GM12878 (cell line): Measurements from ENCODE around the gene TCP11L2. TPM values are rescaled to one million over a fixed set of nuclear protein-coding genes. Genes with fewer than 3 reads are reported as not detected.

Experiments used
- ATAC-seq: fragments of 200-7000 bp; cut with Tn5 transposase; 3 replicates; pipeline ENCODE4 v1.9.1; 2020; ENCODE audit warnings: mild to moderate bottlenecking, moderate library complexity
- BruUV-seq: library from RNA; stranded (reverse); fragments of 400-500 nt; replicated peaks from 2 replicates; lab custom pipeline; 2021; lab: Mats Ljungman, UMichigan
- CTCF ChIA-PET: fragments of 300-600 bp; sonication (Branson Sonifier 250); formaldehyde crosslinking; extraction: SDS; loops from one replicate; lab custom pipeline; 2021; ENCODE audit warnings: inconsistent platforms; lab: Yijun Ruan, JAX
- POLR2A ChIA-PET: fragments of 350-600 bp; formaldehyde crosslinking; extraction: SDS; loops from one replicate; lab custom pipeline; 2021; ENCODE audit warnings: inconsistent platforms; lab: Charles Lee
- RAD21 ChIA-PET: fragments of 300-600 bp; sonication (Branson Sonifier 250); formaldehyde crosslinking; loops from one replicate; lab custom pipeline; 2023; ENCODE audit warnings: antibody characterized with exemption; ENCODE audit not compliant: unreplicated experiment; lab: Charles Lee
- SMC1A ChIA-PET: fragments of 300-600 bp; sonication (Branson Sonifier 250); formaldehyde crosslinking; loops from one replicate; lab custom pipeline; 2023; ENCODE audit not compliant: unreplicated experiment, uncharacterized antibody; lab: Charles Lee
- DNase-seq: peaks from one replicate; pipeline ENCODE4 v3.0.0-alpha.2; 2011; ENCODE audit warnings: low read depth, low spot score
- FAIRE-seq: peaks from 3 replicates; lab custom pipeline; 2011; peaks lifted over from hg19 to GRCh38; lab: Jason Lieb, UNC
- H2AFZ ChIP-seq: 2 replicates; pipeline ENCODE4 v1.6.0; 2011; ENCODE audit warnings: low read depth, low read length, control low read depth; ENCODE audit not compliant: control insufficient read depth
- H3K27ac ChIP-seq: 2 replicates; pipeline ENCODE4 v1.5.1; 2011; ENCODE audit warnings: control low read depth; ENCODE audit not compliant: control insufficient read depth, insufficient read depth
- H3K27me3 ChIP-seq, 2 experiments: replicated peaks in 1 of 2; 2 replicates each; pipeline versions ENCODE4 v1.6.0 to v1.6.1; 2011; ENCODE audit warnings: low read length in 1 of 2; ENCODE audit not compliant: control insufficient read depth in 2 of 2, insufficient read depth in 2 of 2
- H3K36me3 ChIP-seq, 2 experiments: 2 replicates each; pipeline ENCODE4 v1.5.1; 2011; ENCODE audit warnings: low read length in 1 of 2; ENCODE audit not compliant: control insufficient read depth in 2 of 2, insufficient read depth in 2 of 2
- H3K4me1 ChIP-seq: 2 replicates; pipeline ENCODE4 v1.6.1; 2011; ENCODE audit warnings: mild to moderate bottlenecking, low read length, moderate library complexity, mixed read lengths; ENCODE audit not compliant: control insufficient read depth, insufficient read depth
- H3K4me2 ChIP-seq: 2 replicates; pipeline ENCODE4 v1.6.0; 2011; ENCODE audit warnings: control low read depth; ENCODE audit not compliant: control insufficient read depth, insufficient read depth
- H3K4me3 ChIP-seq: fragments of 200-600 bp; sonication (generic); 2 replicates; pipeline ENCODE4 v1.5.1; 2016
- H3K79me2 ChIP-seq: 2 replicates; pipeline ENCODE4 v1.6.0; 2011; ENCODE audit warnings: low read length; ENCODE audit not compliant: control insufficient read depth, insufficient read depth
- H3K9ac ChIP-seq: 2 replicates; pipeline ENCODE4 v1.8.0; 2011; ENCODE audit warnings: low read length, control low read depth, mixed read lengths; ENCODE audit not compliant: control insufficient read depth, insufficient read depth
- H3K9me3 ChIP-seq: replicated peaks from 3 replicates; pipeline ENCODE4 v1.5.1; 2011; ENCODE audit warnings: mild to moderate bottlenecking, low read length; ENCODE audit not compliant: control insufficient read depth, insufficient read depth
- H4K20me1 ChIP-seq: 2 replicates; pipeline ENCODE4 v1.6.0; 2011; ENCODE audit not compliant: control insufficient read depth, insufficient read depth
- BRCA1 ChIP-seq: IDR thresholded peaks from 2 replicates; pipeline ENCODE4 v1.6.1; 2011; ENCODE audit warnings: low read depth, low read length, improper control_type of control experiment
- EGR1 ChIP-seq, 2 experiments: IDR thresholded peaks; 1 replicate in 1 of 2; 2 replicates in 1 of 2; pipeline ENCODE4 v1.6.1; 2011 to 2012; ENCODE audit warnings: low read depth in 2 of 2, low read length in 2 of 2, borderline replicate concordance in 1 of 2, mild to moderate bottlenecking in 1 of 2, moderate library complexity in 1 of 2
- ETV6 ChIP-seq, 2 experiments: fragments of 450-650 bp in 1 of 2; IDR thresholded peaks in 1 of 2; conservative IDR thresholded peaks in 1 of 2; 2 replicates each; pipeline ENCODE4 v1.6.1; 2014; ENCODE audit warnings: antibody characterized with exemption in 1 of 2, borderline replicate concordance in 1 of 2, low read depth in 1 of 2, mild to moderate bottlenecking in 1 of 2, moderate library complexity in 1 of 2
- KLF5 ChIP-seq: fragments of 450-650 bp; IDR thresholded peaks from 2 replicates; pipeline ENCODE4 v1.6.1; 2014; ENCODE audit warnings: mild to moderate bottlenecking; ENCODE audit not compliant: partially characterized antibody
- MTA3 ChIP-seq: IDR thresholded peaks from 2 replicates; pipeline ENCODE4 v1.6.1; 2012; ENCODE audit warnings: low read length, inconsistent platforms, borderline replicate concordance
- MYB ChIP-seq: fragments of 150-350 bp; IDR thresholded peaks from 2 replicates; pipeline ENCODE4 v1.6.1; 2014; ENCODE audit warnings: mild to moderate bottlenecking, low read depth, low read length, borderline replicate concordance
- MYC ChIP-seq: IDR thresholded peaks from 2 replicates; pipeline ENCODE4 v1.6.1; 2011; ENCODE audit warnings: mild to moderate bottlenecking, low read length, moderate library complexity, inconsistent platforms; ENCODE audit not compliant: insufficient read depth, insufficient replicate concordance, insufficient read length, severe bottlenecking
- NFYA ChIP-seq: IDR thresholded peaks from 2 replicates; pipeline ENCODE4 v1.6.1; 2011; ENCODE audit warnings: low read depth, mild to moderate bottlenecking, low read length, improper control_type of control experiment, borderline replicate concordance
- NR2C1 ChIP-seq: fragments of 450-650 bp; IDR thresholded peaks from 2 replicates; pipeline ENCODE4 v1.6.1; 2017; ENCODE audit warnings: antibody characterized with exemption, mild to moderate bottlenecking, moderate library complexity
- RB1 ChIP-seq: fragments of 450-650 bp; formaldehyde crosslinking; IDR thresholded peaks from 2 replicates; pipeline ENCODE4 v1.6.1; 2017; ENCODE audit warnings: mild to moderate bottlenecking, borderline replicate concordance
- RFX5 ChIP-seq: IDR thresholded peaks from 2 replicates; pipeline ENCODE4 v1.6.1; 2011; ENCODE audit warnings: low read depth, low read length, improper control_type of control experiment
- SIN3A ChIP-seq: IDR thresholded peaks from 2 replicates; pipeline ENCODE4 v1.6.1; 2012; ENCODE audit warnings: low read depth, low read length, improper control_type of control experiment
- SMAD5 ChIP-seq: IDR thresholded peaks from 2 replicates; pipeline ENCODE4 v1.6.1; 2016; ENCODE audit warnings: antibody characterized with exemption, low read depth
- SP1 ChIP-seq: IDR thresholded peaks from one replicate; pipeline ENCODE4 v1.6.1; 2011; ENCODE audit warnings: low read depth, low read length
- ZNF24 ChIP-seq: fragments of 450-650 bp; IDR thresholded peaks from 2 replicates; pipeline ENCODE4 v1.6.1; 2017; ENCODE audit warnings: antibody characterized with exemption, mild to moderate bottlenecking
- ZNF274 ChIP-seq: IDR thresholded peaks from one replicate; pipeline ENCODE4 v1.8.0; 2011; ENCODE audit not compliant: insufficient read length, insufficient read depth
- WGBS: methylation state at CpG from one replicate; pipeline ENCODE4 v1.1.6; 2016; ENCODE audit warnings: low lambda C conversion rate; ENCODE audit not compliant: insufficient replicate concordance, insufficient coverage; ENCODE audit errors: missing lambda C conversion rate; 5-methylcytosine and 5-hydroxymethylcytosine counted together
- in situ Hi-C: fragments of 300-500 bp; cut with MboI; formaldehyde crosslinking; loops from 9 replicates; pipeline ENCODE4 v1.14.3; 2018; ENCODE audit warnings: mixed read lengths
- intact Hi-C: fragments of 100-400 bp; cut with micrococcal nuclease; formaldehyde crosslinking; loops from one replicate; pipeline ENCODE4 v1.14.2; 2022; ENCODE audit not compliant: unreplicated experiment
- polyA plus RNA-seq, 11 experiments: library from polyadenylated mRNA; depleted of rRNA in 4 of 11; unstranded in 6 of 11; stranded (reverse) in 5 of 11; fragments of >200 nt; fragmentation: Nextera tagmentation in 4 of 11; fragmentation: Illumina TruSeq in 1 of 11; extraction: Ambion mirVana in 4 of 11; extraction: Trizol in 1 of 11; gene quantifications; 1 replicate in 1 of 11; 2 replicates in 10 of 11; pipeline versions ENCODE4 v1.2.1 to v1.2.3, GENCODE V29; 2011 to 2016; ENCODE audit warnings: inconsistent platforms in 2 of 11, missing spikeins in 2 of 11, low read depth in 1 of 11
- total RNA-seq, 4 experiments: library from RNA; depleted of rRNA in 3 of 4; stranded (reverse); fragments of >200 nt in 3 of 4; fragmentation: Illumina TruSeq in 1 of 4; extraction: Trizol in 1 of 4; gene quantifications; 2 replicates each; pipeline versions ENCODE4 v1.2.1 to v1.2.3, GENCODE V29; 2013 to 2021
- TF ChIP-seq, protein P1 (sequence below): IDR thresholded peaks from 2 replicates; pipeline ENCODE4 v1.6.1; 2012; ENCODE audit warnings: mild to moderate bottlenecking, low read depth, low read length

TCP11L2 gene
- total and polyA plus RNA-seq, 10 of the 15 experiments (the other 5 are each of a cell fraction or from before 2014, with no cell fraction given) = 0.18 to 5.0 (median 0.90) TPM

DNA sequence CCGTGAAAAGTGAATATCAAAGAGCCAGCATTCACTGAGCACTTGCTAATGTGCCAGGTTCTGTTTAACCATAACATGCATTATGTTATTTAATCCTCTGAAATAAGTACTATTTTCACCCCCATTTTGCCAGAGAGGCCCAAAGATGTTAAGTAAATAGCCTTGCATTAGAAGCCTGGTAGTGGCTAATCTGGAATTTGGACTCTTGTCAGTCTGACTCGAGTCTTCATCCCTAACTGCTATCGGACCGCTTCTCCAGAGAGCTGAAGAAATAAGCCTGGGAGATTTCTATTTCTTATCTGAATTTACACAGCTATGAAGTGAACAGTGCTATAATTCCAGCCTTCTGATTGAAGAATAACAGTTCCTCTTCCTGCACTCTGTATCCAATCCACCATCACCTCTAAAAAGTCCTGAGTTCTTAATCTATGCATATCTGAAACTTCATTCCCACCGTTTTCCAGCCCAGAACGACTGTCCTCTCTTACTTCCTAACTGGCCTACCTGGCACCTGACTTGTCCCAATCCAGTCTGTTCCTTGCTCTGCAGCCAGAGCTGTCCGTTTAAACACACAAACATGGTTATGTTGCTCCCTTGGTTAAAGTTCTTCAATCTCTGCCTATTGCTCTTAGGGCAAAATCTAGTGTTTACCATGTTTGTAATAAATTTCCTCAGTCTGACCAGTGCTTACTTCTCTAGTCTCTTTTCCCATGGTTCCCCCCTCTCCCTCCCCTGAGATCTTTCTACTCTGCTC lies 57.3 kb downstream of the TCP11L2 start:
- ChIA-PET POLR2A (interaction anchor here (0.5 kb wide), 1 partner anchor 128 kb away, joined by 3 read pairs; no protein-coding TSS in a partner anchor), SMC1A (no interaction called here), RAD21 (interaction anchor here (0.6 kb wide), 2 partner anchors 71 to 133 kb away, joined by 3 to 4 read pairs; no protein-coding TSS in a partner anchor), CTCF (interaction anchor here (3.1 to 4.4 kb wide), 3 partner anchors 25 to 559 kb away, joined by 7 to 54 read pairs (median 13); no protein-coding TSS in a partner anchor)
- Histone ChIP-seq H2AFZ (no peak overlapping the region), H3K36me3 (no peaks in the 10 kb centered on the region), H3K79me2 (peaks cover 13% of the 10 kb centered on the region), H4K20me1 (no peaks in the 10 kb centered on the region), H3K9ac (no peak overlapping the region), H3K27me3 (no peaks in the 10 kb centered on the region), H3K9me3 (no peaks in the 10 kb centered on the region), H3K27ac (no peak overlapping the region), H3K4me3 (no peak overlapping the region), H3K4me1 (no peaks in the 10 kb centered on the region), H3K4me2 (no peak overlapping the region; the same call in 1 of the 2 replicates)
- in situ Hi-C loops = no loop called here
- no TSS peak for BruUV-seq
- 94% methylated on average over 7 of the region's 7 CpGs for WGBS
- ATAC-seq = no peak
- TF ChIP-seq SIN3A (no peak), SP1 (no peak), MTA3 (no peak), KLF5 (no peak), NR2C1 (no peak), ZNF274 (no peak), RB1 (no peak), RFX5 (no peak), ZNF24 (no peak), SMAD5 (no peak), BRCA1 (no peak), NFYA (no peak), MYC (no peak), ETV6 (conservative IDR thresholded peaks at IDR 0.05 in 1 of 2, IDR thresholded peaks at IDR 0.05 in 1 of 2; ENCODE audit: borderline replicate concordance in 1 of 2, low read depth in 1 of 2) (no peak), EGR1 (IDR thresholded peaks at IDR 0.05; ENCODE audit: borderline replicate concordance in 1 of 2, low read depth in 2 of 2, low read length in 2 of 2) (no peak), MYB (no peak)
- TF ChIP-seq, protein P1, sequence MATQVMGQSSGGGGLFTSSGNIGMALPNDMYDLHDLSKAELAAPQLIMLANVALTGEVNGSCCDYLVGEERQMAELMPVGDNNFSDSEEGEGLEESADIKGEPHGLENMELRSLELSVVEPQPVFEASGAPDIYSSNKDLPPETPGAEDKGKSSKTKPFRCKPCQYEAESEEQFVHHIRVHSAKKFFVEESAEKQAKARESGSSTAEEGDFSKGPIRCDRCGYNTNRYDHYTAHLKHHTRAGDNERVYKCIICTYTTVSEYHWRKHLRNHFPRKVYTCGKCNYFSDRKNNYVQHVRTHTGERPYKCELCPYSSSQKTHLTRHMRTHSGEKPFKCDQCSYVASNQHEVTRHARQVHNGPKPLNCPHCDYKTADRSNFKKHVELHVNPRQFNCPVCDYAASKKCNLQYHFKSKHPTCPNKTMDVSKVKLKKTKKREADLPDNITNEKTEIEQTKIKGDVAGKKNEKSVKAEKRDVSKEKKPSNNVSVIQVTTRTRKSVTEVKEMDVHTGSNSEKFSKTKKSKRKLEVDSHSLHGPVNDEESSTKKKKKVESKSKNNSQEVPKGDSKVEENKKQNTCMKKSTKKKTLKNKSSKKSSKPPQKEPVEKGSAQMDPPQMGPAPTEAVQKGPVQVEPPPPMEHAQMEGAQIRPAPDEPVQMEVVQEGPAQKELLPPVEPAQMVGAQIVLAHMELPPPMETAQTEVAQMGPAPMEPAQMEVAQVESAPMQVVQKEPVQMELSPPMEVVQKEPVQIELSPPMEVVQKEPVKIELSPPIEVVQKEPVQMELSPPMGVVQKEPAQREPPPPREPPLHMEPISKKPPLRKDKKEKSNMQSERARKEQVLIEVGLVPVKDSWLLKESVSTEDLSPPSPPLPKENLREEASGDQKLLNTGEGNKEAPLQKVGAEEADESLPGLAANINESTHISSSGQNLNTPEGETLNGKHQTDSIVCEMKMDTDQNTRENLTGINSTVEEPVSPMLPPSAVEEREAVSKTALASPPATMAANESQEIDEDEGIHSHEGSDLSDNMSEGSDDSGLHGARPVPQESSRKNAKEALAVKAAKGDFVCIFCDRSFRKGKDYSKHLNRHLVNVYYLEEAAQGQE = no peak
- DNase-seq = no peak
- FAIRE-seq = no peak
- intact Hi-C loops = loop anchor here (5.0 kb wide), 1 partner anchor 133 kb away; no protein-coding TSS in a partner anchor
